ENCODE data around the gene PDE4C. TPM values are rescaled to one million over a fixed set of nuclear protein-coding genes. Genes with fewer than 3 reads are reported as not detected.
"Not testable (repeated sequence)": the region's sequence is repeated elsewhere in the genome, so short reads cannot be mapped to it uniquely, and the experiment has no call there.

PDE4C gene
- total RNA-seq, 1 donor from 2014 or later, result 2.1 TPM

GRCh38 chr19:18223860-18224524 lies 2.2 kb downstream of the PDE4C start:
- DNase-seq (ENCODE audit: low spot score), result peak; percentile 17

- no peak for DNase-seq (ENCODE audit: low spot score)
Observed at GRCh38 chr19:18221815-18222725, 4.2 kb downstream of the PDE4C start.

GRCh38 chr19:18220632-18221275 lies 5.5 kb downstream of the PDE4C start:
- DNase-seq (ENCODE audit: low spot score), result no peak

DNA sequence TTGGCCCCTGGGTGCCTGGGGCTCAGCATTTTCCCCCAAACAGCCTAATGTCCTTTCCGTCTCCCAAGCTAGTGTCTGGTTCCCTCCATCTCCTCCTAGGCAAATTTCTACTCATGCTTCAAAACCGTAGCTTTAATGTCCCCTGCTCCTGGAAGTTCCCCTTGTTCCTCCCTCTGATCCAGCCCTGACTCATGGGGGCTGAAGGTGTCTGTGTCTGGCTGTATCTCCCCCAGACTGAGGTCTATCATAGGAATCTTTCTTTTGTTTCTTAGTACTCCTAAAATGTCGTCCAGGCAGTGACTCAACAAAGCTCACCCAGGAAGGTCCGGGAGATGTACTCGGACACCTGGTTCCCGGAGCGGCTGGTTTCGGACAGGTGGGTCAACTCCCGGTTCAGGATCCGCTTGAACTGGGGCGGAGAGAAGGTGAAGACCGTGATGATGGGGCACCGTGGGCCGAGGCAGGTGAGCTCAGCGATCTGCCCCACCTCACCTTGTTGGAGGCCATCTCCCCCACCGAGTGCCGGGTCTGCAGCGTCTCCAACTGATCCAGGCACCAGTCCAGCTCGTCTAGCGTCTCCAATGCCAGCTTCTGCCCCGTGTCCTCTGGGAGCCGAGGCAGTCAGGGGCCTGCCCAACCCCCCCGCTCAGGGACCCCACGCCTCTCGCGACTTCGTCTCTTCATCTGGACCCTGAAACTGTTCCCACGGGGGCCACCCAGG lies 6.2 kb downstream of the PDE4C start:
- DNase-seq (ENCODE audit: low spot score), result no peak

- DNase-seq (ENCODE audit: low spot score), result no peak
Observed at GRCh38 chr19:18218600-18218999, 7.6 kb downstream of the PDE4C start.

GRCh38 chr19:18218159-18218558 lies 8.1 kb downstream of the PDE4C start:
- no peak for DNase-seq (ENCODE audit: low spot score)

DNA sequence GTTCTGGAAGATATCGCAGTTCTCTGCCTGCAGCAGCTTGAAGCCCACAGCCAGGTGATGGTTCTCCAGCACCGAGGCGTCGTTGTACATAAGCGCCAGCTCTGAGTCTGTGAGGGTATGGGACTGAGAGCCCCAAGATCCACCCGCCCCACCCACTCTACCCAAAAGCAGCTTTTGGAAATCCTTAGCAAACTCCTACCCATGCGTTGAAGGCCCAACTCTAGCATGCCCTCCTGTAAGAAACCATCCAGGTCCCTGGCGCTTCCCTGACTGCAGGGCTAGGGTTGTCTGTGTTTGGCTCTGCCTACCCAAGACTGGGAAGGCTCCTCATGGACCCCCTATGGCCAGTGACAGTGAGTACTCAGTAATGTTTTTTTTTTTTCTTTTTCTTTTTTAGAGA lies 9.4 kb downstream of the PDE4C start:
- DNase-seq (ENCODE audit: low spot score), result no peak

DNA sequence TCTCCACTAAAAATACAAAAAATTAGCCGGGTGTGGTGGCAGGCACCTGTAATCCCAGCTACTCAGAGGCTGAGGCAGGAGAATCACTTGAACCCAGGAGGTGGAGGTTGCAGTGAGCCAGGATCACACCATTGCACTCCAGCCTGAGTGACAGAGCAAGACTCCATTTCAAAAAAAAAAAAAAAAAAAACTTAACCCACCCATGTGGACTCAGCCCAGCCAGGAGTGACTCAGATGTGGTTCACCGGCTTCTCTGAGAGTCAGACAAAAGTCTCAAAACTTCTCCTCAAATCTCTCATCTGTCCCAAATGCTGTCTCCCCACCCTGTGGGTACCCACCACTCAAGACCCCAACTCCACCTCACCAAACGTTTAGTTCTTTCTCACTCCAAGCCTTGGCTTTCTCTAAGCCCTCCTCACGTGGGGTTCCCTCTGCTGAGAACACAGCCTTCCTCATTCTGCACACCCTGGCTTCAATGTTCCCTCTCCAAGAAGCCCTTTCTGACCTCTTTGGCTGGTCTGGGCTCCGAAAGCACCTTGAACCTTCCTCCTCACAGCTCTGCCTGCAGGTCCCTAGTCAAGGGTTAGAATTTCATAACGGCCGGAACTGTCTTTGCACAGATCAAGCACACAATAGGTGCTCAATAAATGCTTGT lies 11.3 kb downstream of the PDE4C start:
- DNase-seq (ENCODE audit: low spot score), result no peak

DNA sequence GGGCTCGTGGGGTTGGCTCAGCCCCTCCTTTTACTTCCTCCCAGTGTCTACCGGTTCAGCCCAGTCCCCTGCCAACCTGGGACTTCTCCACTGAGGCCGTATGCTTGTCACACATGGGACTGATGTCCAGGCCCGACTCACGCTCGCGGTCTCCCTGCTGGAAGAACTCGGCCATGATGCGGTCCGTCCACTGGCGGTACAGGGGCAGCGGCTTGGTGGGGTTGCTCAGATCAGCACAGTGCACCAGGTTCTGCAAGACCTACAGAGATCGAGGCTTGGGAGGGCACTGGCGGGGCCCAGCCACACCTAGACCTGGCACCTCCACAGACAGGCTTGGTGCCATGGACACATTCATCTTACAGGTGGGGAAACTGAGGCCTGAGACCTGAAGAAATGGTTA lies 14.6 kb downstream of the PDE4C start:
- DNase-seq (ENCODE audit: low spot score), result no peak

- not testable (repeated sequence) for DNase-seq (ENCODE audit: low spot score)
Observed at GRCh38 chr19:18209912-18210311, 16.3 kb downstream of the PDE4C start.

DNA sequence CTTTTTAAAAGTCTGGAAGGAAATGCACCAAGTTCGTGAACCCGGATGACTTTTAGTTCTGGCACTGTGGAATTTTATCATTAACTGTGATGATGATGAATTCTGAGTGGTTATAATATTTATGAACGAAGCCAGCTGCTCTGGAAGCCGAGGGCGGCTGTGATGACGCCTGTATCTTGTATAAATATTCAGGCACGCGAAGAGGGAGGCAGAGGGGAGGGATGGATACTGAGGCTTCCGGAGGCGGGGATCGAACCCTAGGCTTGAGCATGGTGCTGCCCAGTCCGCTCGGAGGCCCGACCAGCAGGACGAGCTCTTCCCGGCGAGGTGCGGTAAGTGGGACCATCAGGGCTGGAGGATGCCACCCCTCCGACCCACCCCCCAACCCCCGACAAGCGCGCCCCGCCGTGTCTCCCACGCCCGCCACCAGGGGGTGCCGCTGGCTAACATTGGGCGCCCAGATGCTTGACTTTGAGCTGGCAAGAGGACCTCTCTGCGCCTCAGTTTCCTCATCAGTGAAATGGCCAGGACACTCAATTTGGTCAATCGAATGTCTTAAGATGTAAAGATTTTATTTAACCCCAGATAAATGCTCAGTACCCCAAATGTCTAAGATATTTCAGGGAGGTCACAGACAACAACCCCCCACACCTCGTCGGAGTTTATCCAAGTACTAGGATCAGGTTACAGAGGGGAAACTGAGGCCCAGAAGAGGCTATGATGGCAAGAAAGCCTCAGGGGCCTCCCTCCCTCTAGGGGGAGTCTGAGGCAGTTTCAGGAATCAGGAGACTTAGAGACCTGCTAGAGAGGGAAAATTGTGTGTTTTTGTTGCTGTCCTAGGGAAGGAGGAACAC lies 17.9 kb downstream of the PDE4C start:
- peak; percentile 53 for DNase-seq (ENCODE audit: low spot score)

GRCh38 chr19:18206018-18206417 lies 20.2 kb downstream of the PDE4C start:
- DNase-seq (ENCODE audit: low spot score), result no peak

DNA sequence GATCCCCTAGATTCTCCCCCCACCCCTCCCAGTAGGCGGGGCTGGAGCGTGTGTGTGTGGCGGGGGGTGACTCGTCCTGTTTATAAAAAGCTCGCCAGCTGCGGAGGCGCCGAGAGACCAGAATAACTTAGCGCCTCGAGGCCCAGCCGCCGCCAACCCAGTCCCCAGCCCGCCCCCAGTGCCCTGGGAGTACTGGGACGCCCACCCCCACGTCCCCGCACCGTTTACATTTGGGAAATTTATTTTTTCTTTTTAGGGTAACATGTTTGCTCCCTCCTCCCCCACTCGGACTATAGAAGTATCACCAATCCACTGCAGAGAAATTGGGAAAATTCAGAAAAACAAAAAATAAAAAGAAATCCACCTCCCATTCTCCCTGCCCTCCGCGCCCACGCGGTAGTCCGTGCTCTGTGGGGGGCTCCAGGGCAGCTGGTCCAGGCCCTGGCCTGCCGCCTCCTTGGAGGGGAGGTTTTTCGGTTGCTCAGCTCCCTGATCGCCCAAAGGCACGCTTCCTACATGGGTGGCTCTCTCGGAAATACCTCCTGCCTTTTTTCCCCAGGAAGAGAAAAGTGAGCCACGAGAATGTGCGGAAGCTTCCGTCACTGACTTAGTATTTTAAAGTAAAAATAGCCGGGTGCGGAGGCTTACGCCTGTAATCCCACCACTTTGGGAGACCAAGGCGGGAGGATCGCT lies 20.9 kb downstream of the PDE4C start:
- peak; percentile 76 for DNase-seq (ENCODE audit: low spot score)

DNA sequence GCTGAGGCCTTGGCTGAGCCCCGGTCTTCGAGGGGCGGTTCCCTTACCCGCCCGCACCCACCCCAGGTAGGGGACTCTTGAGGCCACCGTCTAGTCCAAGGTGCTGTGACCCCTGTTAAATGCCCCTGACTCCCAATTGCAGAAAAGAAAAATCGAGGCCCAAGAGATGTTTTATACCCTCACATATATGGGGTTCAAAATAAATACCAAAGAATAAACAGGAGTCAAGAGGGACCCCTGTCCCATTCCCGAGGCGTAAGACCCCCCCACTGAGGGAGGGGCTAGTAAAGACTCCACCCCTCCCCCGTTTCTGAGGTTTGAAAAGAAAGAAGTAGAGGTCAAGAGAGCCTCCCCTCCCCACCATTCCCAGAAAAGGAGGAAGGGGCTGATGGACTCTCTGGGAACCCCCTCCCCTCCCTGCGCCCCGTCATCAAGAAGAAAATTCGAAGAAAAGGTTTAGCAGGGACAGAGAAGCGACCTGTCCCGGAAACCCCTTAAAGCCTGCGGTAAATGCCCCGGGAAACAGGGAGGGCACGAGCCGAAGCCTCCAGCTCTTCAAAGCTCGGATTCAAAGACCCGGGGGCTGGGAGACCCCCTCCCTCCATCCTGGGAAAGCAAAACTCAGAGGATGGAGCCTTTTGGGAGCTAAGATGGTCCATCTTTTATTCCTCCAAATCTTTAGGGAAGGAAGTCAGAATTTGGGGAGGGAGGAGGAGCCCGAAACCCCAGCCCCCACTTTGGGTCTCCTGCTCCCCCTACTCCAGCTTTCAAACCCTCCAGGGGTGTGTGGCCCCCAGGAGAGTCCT lies 21.6 kb downstream of the PDE4C start:
- peak; percentile 64 for DNase-seq (ENCODE audit: low spot score)

DNA sequence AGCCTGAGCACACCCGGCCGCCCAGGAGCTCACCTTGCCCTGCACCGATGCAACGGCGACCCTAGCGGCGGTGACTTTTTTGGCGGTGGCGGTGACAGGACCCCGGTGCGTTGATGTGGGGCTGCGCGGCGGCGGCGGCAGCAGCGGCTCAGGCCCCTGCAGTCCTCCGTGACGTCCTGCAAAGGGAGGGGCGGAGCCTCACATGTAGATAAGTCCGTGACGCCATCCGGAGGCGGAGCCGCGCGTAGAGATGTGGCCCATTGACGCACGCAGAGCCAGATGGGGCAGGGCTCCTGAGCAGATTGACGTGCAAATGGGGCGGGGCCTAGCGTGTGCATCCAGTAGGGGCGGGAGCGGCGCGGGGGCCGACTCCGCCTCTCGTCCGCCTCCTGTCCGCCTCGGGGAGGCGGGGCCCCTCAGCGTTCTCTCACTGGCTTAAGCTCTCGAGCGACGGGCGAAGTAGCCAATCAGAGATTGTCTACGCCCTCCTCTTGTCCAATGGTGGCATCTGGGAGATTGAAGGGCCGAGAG lies 22.3 kb downstream of the PDE4C start, which contains the start of gene RAB3A:
RAB3A (minus strand) TSS at position 180 of the 531 bp plus-strand sequence. CDS start 1,302 bp downstream, outside the sequence.
- peak; percentile 100 for DNase-seq (ENCODE audit: low spot score)

DNA sequence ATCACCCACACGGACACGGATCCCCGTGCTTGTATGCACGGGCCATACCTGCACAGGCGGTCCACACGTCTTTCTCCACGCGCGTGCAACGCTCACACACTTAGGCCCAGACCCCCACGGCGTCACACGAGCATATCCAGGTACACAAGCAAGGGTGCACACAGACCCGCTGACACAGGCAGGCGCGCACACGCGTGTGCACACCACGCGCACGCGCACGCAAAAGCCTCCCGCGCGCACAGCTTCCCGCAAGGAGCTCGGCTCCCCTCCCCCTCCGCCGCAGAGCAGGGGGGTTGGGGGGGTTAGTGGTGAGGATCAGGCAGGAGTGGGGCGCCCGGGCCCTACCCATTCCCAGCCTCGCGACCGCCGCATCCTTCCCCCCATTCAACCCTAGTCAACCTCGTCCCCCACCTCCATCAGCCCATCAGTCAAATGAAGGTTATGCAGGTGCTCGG lies 22.8 kb downstream of the PDE4C start:
- DNase-seq (ENCODE audit: low spot score), result no peak

DNA sequence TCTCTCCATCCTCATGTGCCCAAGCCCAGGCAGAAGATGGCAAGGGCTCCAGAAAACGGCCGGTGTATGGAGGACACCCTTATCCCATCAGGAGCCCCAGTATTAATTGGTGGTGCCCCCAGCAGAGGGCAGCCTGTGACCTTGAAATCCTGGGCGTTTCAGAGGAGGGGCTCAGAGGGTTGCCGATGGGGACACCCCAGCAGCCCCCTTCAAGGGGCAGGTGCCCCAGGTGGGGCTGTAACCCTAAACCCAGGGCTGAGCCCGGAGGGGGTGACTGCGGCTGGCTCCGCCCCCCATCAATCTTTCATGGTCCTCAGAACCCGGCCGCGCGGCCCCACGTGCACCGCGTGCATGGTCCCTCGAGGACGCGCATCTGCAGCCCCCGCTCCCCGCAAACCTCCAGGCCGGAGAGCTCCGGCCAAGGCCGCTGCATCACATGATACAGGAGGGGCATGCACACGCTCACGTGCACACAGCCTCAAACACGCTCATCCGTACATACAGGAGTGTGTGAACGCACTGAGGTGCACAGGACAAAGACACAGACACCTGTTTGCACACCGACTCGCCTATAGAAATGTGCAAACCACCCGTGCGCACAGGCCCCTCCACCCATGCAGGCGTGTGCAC lies 23.3 kb downstream of the PDE4C start:
- no peak for DNase-seq (ENCODE audit: low spot score)

DNA sequence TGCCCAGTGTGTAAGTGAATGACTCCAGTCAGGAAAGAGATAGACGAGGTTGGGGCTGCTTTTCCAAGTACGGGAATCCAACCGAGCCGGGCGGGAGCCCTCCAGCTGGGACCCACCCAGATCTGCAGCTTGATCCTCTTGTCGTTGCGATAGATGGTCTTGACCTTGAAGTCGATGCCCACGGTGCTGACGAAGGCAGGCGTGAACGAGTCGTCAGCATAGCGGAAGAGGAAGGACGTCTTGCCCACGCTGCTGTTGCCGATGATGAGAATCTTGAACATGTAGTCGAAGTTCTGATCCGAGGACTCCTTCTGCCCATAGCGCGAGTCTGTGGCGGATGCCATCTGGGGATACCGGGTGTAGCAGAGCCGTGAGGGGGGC lies 23.9 kb downstream of the PDE4C start:
- DNase-seq (ENCODE audit: low spot score), result no peak
